ENCODE results near the gene TIGD1. TPM values are rescaled to one million over a fixed set of nuclear protein-coding genes. Genes with fewer than 3 reads are reported as not detected.
A peak's percentile ranks its signal among the peaks of the same experiment; 100 is the strongest.

The TIGD1 gene
- total and polyA plus RNA-seq, 7 donors: 0.23 to 4.2 (median 3.0) TPM

DNA sequence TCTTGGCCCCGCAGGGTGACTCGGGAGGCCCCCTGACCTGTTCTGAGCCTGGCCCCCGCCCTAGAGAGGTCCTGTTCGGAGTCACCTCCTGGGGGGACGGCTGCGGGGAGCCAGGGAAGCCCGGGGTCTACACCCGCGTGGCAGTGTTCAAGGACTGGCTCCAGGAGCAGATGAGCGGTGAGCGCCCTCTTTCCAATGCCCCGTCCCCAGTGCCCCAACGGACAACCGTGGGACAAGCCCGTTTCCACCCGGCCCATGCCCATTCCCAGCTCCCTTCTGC, 27.0 kb downstream of the TIGD1 start:
- whole genome bisulfite sequencing, 2 donors: 10 to 17% methylated on average over 16 of the region's 16 CpGs
- H3K27me3 ChIP-seq: peaks cover 30 to 74% (median 51%) of the 10 kb centered on the region in 3 donors

DNA sequence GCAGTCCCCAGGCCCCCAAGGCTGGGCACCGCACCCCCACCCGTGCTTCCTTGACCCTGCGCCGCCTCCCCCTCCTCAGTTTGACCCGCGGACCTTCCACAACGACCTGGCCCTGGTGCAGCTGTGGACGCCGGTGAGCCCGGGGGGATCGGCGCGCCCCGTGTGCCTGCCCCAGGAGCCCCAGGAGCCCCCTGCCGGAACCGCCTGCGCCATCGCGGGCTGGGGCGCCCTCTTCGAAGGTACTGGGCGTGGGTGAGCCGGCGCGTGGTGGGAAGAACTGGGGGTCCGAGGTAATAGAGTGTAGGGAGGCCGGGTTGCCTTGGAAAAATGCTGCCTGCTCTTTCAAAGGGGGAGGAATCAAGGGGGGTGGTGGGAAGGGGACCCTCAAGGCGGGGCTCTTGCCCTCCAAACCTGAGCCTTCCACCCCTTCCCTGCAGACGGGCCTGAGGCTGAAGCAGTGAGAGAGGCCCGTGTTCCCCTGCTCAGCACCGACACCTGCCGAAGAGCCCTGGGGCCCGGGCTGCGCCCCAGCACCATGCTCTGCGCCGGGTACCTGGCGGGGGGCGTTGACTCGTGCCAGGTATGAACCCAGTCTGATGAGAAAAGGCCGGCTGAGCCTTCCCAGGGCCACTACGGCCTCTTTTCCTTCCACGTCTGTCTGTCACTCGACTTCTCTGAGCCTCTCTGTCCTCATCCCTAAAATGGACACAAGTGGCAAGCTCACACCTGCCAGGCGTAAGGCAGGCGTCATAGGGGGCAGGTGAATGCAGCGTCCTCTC, 27.5 kb downstream of the TIGD1 start:
- WGBS, 2 donors: 14 to 23% methylated on average over 46 of the region's 46 CpGs
- H3K4me3 ChIP-seq: peak overlapping the region in 2 of 4 donors; percentile 38 to 39

More for the DNA sequence above, 27.0 kb downstream of the TIGD1 start:
- intact Hi-C loops (cut with DNase I): loop anchor here (2.0 to 5.0 kb wide), 2 partner anchors 83 to 616 kb away; no protein-coding TSS in a partner anchor
- Histone ChIP-seq H3K4me1 (peaks cover 0 to 31% (median 29%) of the 10 kb centered on the region in 4 donors), H3K36me3 (no peaks in the 10 kb centered on the region), H3K4me3 (no peak overlapping the region), H3K27ac (no peak overlapping the region), H3K9me3 (no peaks in the 10 kb centered on the region)
- DNase-seq: no peak
- TF ChIP-seq POLR2A (IDR thresholded peaks at IDR 0.05): no peak
- TF ChIP-seq, protein P1, sequence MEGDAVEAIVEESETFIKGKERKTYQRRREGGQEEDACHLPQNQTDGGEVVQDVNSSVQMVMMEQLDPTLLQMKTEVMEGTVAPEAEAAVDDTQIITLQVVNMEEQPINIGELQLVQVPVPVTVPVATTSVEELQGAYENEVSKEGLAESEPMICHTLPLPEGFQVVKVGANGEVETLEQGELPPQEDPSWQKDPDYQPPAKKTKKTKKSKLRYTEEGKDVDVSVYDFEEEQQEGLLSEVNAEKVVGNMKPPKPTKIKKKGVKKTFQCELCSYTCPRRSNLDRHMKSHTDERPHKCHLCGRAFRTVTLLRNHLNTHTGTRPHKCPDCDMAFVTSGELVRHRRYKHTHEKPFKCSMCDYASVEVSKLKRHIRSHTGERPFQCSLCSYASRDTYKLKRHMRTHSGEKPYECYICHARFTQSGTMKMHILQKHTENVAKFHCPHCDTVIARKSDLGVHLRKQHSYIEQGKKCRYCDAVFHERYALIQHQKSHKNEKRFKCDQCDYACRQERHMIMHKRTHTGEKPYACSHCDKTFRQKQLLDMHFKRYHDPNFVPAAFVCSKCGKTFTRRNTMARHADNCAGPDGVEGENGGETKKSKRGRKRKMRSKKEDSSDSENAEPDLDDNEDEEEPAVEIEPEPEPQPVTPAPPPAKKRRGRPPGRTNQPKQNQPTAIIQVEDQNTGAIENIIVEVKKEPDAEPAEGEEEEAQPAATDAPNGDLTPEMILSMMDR (IDR thresholded peaks at IDR 0.05): no peak
- TF ChIP-seq POLR2AphosphoS5 (IDR thresholded peaks at IDR 0.05): no peak
- no peak for TF ChIP-seq EP300 (IDR thresholded peaks at IDR 0.05)

DNA sequence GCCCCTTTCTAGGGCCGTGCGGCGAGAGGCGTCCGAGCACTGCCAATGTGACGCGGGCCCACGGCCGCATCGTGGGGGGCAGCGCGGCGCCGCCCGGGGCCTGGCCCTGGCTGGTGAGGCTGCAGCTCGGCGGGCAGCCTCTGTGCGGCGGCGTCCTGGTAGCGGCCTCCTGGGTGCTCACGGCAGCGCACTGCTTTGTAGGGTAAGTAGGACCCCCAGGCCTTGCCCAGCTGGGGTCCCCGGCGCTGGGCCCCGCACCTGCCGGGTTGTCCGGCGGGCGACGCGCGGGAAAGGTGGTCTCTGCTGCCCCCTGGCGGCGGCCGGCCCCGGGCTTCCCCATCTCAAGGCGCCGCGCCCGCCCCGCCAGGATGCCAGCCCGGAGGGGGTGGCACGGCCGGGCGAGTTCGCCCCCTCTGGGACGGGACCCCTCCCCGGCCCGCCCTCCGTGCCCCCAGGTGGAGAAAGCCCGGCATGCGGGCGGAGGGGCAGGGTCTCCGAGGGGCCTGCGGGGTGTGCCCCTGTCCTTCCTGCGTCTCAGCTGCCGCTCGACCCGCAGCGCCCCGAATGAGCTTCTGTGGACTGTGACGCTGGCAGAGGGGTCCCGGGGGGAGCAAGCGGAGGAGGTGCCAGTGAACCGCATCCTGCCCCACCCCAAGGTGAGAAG, 28.3 kb downstream of the TIGD1 start:
- TF ChIP-seq EP300 (IDR thresholded peaks at IDR 0.05): no peak
- TF ChIP-seq, protein P1 (IDR thresholded peaks at IDR 0.05): peak in 3 of 4 experiments; percentile 26 to 95 (median 31)

More for the DNA sequence above, 27.5 kb downstream of the TIGD1 start:
- H3K9me3 ChIP-seq: no peaks in the 10 kb centered on the region
- no peak for DNase-seq
- no peaks in the 10 kb centered on the region for H3K36me3 ChIP-seq
- H3K4me1 ChIP-seq: peaks cover 0 to 31% (median 29%) of the 10 kb centered on the region in 4 donors
- peaks cover 30 to 74% (median 51%) of the 10 kb centered on the region in 3 donors for H3K27me3 ChIP-seq
- intact Hi-C loops (cut with DNase I): loop anchor here (2.0 to 5.0 kb wide), 2 partner anchors 82 to 616 kb away; no protein-coding TSS in a partner anchor
- TF ChIP-seq, protein P1 (IDR thresholded peaks at IDR 0.05): no peak
- TF ChIP-seq EP300 (IDR thresholded peaks at IDR 0.05): no peak
- no peak for TF ChIP-seq POLR2A (IDR thresholded peaks at IDR 0.05)
- TF ChIP-seq POLR2AphosphoS5 (IDR thresholded peaks at IDR 0.05): no peak
- H3K27ac ChIP-seq: no peak overlapping the region

DNA sequence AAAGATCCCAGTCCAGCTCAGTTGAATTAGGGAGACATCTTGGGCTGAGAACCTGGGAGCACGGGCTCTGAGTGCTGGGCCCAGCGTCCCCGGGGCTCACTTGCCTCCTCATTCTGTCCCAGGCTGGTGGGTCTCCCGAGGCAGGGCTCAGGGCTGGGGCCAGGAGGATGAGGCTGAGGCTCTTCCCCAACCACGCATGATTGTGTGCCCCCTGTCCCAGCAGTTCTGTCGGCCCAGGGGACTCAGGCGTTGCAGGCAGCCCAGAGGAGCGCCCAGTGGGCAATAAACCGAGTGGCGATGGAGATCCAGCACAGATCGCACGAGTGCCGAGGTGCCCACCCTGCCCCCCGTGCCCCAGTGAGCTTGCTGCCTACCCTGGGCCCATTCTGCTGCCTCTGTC, 29.3 kb downstream of the TIGD1 start:
- Histone ChIP-seq H3K9me3 (no peaks in the 10 kb centered on the region), H3K4me3 (no peak overlapping the region), H3K4me1 (peaks cover 0 to 31% (median 29%) of the 10 kb centered on the region in 4 donors), H3K27me3 (peaks cover 30 to 68% (median 51%) of the 10 kb centered on the region in 3 donors), H3K27ac (no peak overlapping the region), H3K36me3 (no peaks in the 10 kb centered on the region)
- TF ChIP-seq POLR2AphosphoS5 (IDR thresholded peaks at IDR 0.05): no peak
- TF ChIP-seq, protein P1 (IDR thresholded peaks at IDR 0.05): no peak
- no peak for TF ChIP-seq EP300 (IDR thresholded peaks at IDR 0.05)
- no peak for TF ChIP-seq POLR2A (IDR thresholded peaks at IDR 0.05)
- WGBS, 2 donors: 83 to 92% methylated on average over 14 of the region's 14 CpGs
- no peak for DNase-seq
- intact Hi-C loops (cut with DNase I): loop anchor here (5.0 kb wide), 1 partner anchor 614 kb away; no protein-coding TSS in a partner anchor

More for the DNA sequence above, 28.3 kb downstream of the TIGD1 start:
- Histone ChIP-seq H3K36me3 (no peaks in the 10 kb centered on the region), H3K9me3 (no peaks in the 10 kb centered on the region), H3K4me3 (peak overlapping the region in 3 of 4 donors; percentile 2 to 39 (median 38)), H3K27me3 (peaks cover 30 to 74% (median 51%) of the 10 kb centered on the region in 3 donors), H3K27ac (no peak overlapping the region), H3K4me1 (peaks cover 0 to 31% (median 29%) of the 10 kb centered on the region in 4 donors)
- no peak for DNase-seq
- intact Hi-C loops (cut with DNase I): loop anchor here (2.0 to 5.0 kb wide), 2 partner anchors 81 to 615 kb away; no protein-coding TSS in a partner anchor
- WGBS, 2 donors: 6 to 8% methylated on average over 66 of the region's 66 CpGs
